OCI-LY1 (cell line): ENCODE measurements around the gene NT5C2.

Source experiments
- H2AFZ ChIP-seq: fragments of 200-600 bp; sonication (generic), shearing (Covaris generic); 2 replicates; pipeline ENCODE4 v1.6.0; 2014; ENCODE audit warnings: antibody characterized with exemption, mild to moderate bottlenecking, low read length
- H3F3A ChIP-seq: fragments of 200-600 bp; sonication (generic), shearing (Covaris generic); 2 replicates; pipeline ENCODE4 v1.6.0; 2014; ENCODE audit warnings: mild to moderate bottlenecking, antibody characterized with exemption, low read length, moderate library complexity; ENCODE audit not compliant: insufficient read depth
- H3K27ac ChIP-seq: fragments of 200-600 bp; sonication (generic); 2 replicates; pipeline ENCODE4 v1.5.1; 2014; ENCODE audit warnings: low read length, mixed run types, mild to moderate bottlenecking, low read depth; ENCODE audit not compliant: poor library complexity, severe bottlenecking
- H3K27me3 ChIP-seq: fragments of 200-600 bp; sonication (generic); 2 replicates; pipeline ENCODE4 v1.6.0; 2014; ENCODE audit warnings: antibody characterized with exemption, mild to moderate bottlenecking, low read length, moderate library complexity; ENCODE audit not compliant: insufficient read depth
- H3K36me3 ChIP-seq: fragments of 200-600 bp; sonication (generic); 2 replicates; pipeline ENCODE4 v1.6.1; 2014; ENCODE audit warnings: mild to moderate bottlenecking, antibody characterized with exemption, low read length, moderate library complexity, mixed read lengths; ENCODE audit not compliant: insufficient read depth
- H3K4me1 ChIP-seq: fragments of 200-600 bp; sonication (generic); 2 replicates; pipeline ENCODE4 v1.5.1; 2014; ENCODE audit warnings: mild to moderate bottlenecking, low read length, moderate library complexity; ENCODE audit not compliant: insufficient read depth, severe bottlenecking
- H3K4me2 ChIP-seq: fragments of 200-600 bp; sonication (generic), shearing (Covaris generic); 2 replicates; pipeline ENCODE4 v1.6.1; 2014; ENCODE audit warnings: low read length
- H3K4me3 ChIP-seq: fragments of 200-600 bp; sonication (generic); 2 replicates; pipeline ENCODE4 v1.5.1; 2014; ENCODE audit warnings: low read length, low read depth, mild to moderate bottlenecking, mixed read lengths; ENCODE audit not compliant: poor library complexity, severe bottlenecking
- H3K79me2 ChIP-seq: fragments of 200-600 bp; shearing (Covaris generic); 2 replicates; pipeline ENCODE4 v1.6.1; 2016; ENCODE audit warnings: mixed run types, low read length, mixed read lengths; ENCODE audit not compliant: insufficient read depth
- H3K9ac ChIP-seq: fragments of 200-600 bp; sonication (generic), shearing (Covaris generic); 2 replicates; pipeline ENCODE4 v1.6.1; 2014; ENCODE audit warnings: mild to moderate bottlenecking, low read length, mixed read lengths
- H3K9me2 ChIP-seq: fragments of 200-600 bp; sonication (generic), shearing (Covaris generic); 2 replicates; pipeline ENCODE4 v1.6.1; 2014; ENCODE audit warnings: low read depth, mild to moderate bottlenecking, low read length, mixed read lengths
- H3K9me3 ChIP-seq: fragments of 200-600 bp; shearing (Covaris generic); 2 replicates; pipeline ENCODE4 v1.6.1; 2014; ENCODE audit warnings: low read length, mixed read lengths
- H4K20me1 ChIP-seq: fragments of 200-600 bp; sonication (generic), shearing (Covaris generic); 2 replicates; pipeline ENCODE4 v1.6.0; 2016; ENCODE audit warnings: mild to moderate bottlenecking, low read length; ENCODE audit not compliant: insufficient read depth
- CTCF ChIP-seq: fragments of 200-600 bp; sonication (generic), shearing (Covaris generic); IDR thresholded peaks from 2 replicates; pipeline ENCODE4 v1.5.1; 2017; ENCODE audit warnings: mild to moderate bottlenecking, antibody characterized with exemption, low read length, moderate library complexity, mixed read lengths
- EZH2 ChIP-seq: fragments of 200-600 bp; sonication (generic), shearing (Covaris generic); IDR thresholded peaks from 2 replicates; pipeline ENCODE4 v1.8.0; 2017; ENCODE audit warnings: borderline replicate concordance, mixed run types, mild to moderate bottlenecking, antibody characterized with exemption, low read length, moderate library complexity, mixed read lengths

The NT5C2 gene

GRCh38 chr10:103203466-103203865 is 10.4 kb upstream of the NT5C2 start:
- H3K27ac ChIP-seq = no peak overlapping the region
- no peaks in the 10 kb centered on the region for H3K4me1 ChIP-seq
- no peaks in the 10 kb centered on the region for H3K36me3 ChIP-seq
- no peak overlapping the region for H3K4me2 ChIP-seq
- no peak overlapping the region for H3K4me3 ChIP-seq
- no peak for TF ChIP-seq CTCF
- H3F3A ChIP-seq = no peaks in the 10 kb centered on the region
- H3K9me3 ChIP-seq = no peaks in the 10 kb centered on the region
- H2AFZ ChIP-seq = no peak overlapping the region
- H3K9ac ChIP-seq = no peak overlapping the region
- no peaks in the 10 kb centered on the region for H4K20me1 ChIP-seq
- no peaks in the 10 kb centered on the region for H3K9me2 ChIP-seq
- no peaks in the 10 kb centered on the region for H3K27me3 ChIP-seq
- H3K79me2 ChIP-seq = no peaks in the 10 kb centered on the region

- Histone ChIP-seq H3K27ac (no peak overlapping the region), H3K9me2 (no peaks in the 10 kb centered on the region), H3K4me1 (no peaks in the 10 kb centered on the region), H3F3A (no peaks in the 10 kb centered on the region), H3K27me3 (no peaks in the 10 kb centered on the region), H3K9ac (no peak overlapping the region), H3K4me3 (no peak overlapping the region), H3K9me3 (no peaks in the 10 kb centered on the region), H3K36me3 (no peaks in the 10 kb centered on the region), H3K4me2 (no peak overlapping the region), H3K79me2 (no peaks in the 10 kb centered on the region), H4K20me1 (no peaks in the 10 kb centered on the region), H2AFZ (no peak overlapping the region)
- no peak for TF ChIP-seq CTCF
- no peak for TF ChIP-seq EZH2
Measured at GRCh38 chr10:103202319-103202718, 9.2 kb upstream of the NT5C2 start.

GRCh38 chr10:103199488-103199887 is 6.4 kb upstream of the NT5C2 start:
- Histone ChIP-seq H3K27me3 (no peaks in the 10 kb centered on the region), H3K4me1 (no peaks in the 10 kb centered on the region), H3K4me2 (no peak overlapping the region), H3K9me3 (no peaks in the 10 kb centered on the region), H3K4me3 (no peak overlapping the region), H3K27ac (no peak overlapping the region), H4K20me1 (no peaks in the 10 kb centered on the region), H3K79me2 (no peaks in the 10 kb centered on the region), H3F3A (no peaks in the 10 kb centered on the region), H3K36me3 (no peaks in the 10 kb centered on the region), H2AFZ (no peak overlapping the region), H3K9ac (no peak overlapping the region), H3K9me2 (no peaks in the 10 kb centered on the region)
- no peak for TF ChIP-seq EZH2
- TF ChIP-seq CTCF = no peak
